Esophagus squamous epithelium (tissue), 4 donors: ENCODE measurements around the gene PRKCQ.

Experiments
- POLR2A ChIP-seq, 4 donors: fragments of 450-650 bp; IDR thresholded peaks; one replicate each; pipeline ENCODE4 v1.6.1; 2017; ENCODE audit warnings: antibody characterized with exemption in 4 of 4, mild to moderate bottlenecking in 4 of 4, moderate library complexity in 3 of 4
- TF ChIP-seq, protein P1 (sequence below), 6 experiments: fragments of 450-650 bp in 4 of 6; fragments of 200-600 bp in 2 of 6; sonication (generic) in 2 of 6; IDR thresholded peaks; one replicate each; pipeline ENCODE4 v1.5.1; 2016 to 2019; ENCODE audit warnings: antibody characterized with exemption in 6 of 6, mild to moderate bottlenecking in 4 of 6, moderate library complexity in 4 of 6

DNA sequence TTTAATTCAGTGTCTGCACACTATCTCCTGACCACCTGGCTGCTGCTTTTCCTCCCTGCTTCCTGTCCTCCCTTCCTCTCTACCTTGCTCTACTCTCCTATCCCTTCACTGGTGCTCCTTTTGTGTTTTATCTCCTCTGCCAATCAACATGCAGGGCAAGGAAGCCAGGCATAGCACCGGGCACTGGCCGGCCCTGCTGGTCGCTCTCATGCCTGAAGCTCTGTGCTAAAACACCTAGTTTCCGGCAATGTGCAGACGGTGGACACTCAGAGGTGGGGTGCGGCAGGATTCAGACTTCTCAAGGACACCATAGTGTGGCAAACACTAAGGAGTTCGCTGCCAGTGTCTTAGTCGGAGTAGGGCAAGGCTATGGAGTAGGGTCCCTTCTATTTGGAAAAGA, 177.1 kb downstream of the PRKCQ start:
- TF ChIP-seq, protein P1, sequence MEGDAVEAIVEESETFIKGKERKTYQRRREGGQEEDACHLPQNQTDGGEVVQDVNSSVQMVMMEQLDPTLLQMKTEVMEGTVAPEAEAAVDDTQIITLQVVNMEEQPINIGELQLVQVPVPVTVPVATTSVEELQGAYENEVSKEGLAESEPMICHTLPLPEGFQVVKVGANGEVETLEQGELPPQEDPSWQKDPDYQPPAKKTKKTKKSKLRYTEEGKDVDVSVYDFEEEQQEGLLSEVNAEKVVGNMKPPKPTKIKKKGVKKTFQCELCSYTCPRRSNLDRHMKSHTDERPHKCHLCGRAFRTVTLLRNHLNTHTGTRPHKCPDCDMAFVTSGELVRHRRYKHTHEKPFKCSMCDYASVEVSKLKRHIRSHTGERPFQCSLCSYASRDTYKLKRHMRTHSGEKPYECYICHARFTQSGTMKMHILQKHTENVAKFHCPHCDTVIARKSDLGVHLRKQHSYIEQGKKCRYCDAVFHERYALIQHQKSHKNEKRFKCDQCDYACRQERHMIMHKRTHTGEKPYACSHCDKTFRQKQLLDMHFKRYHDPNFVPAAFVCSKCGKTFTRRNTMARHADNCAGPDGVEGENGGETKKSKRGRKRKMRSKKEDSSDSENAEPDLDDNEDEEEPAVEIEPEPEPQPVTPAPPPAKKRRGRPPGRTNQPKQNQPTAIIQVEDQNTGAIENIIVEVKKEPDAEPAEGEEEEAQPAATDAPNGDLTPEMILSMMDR (IDR thresholded peaks at IDR 0.05), result no peak
- TF ChIP-seq POLR2A (IDR thresholded peaks at IDR 0.05), result no peak
